HG02623 (cell line): ENCODE data around the gene HS3ST4.

ENCODE experiments used
- ATAC-seq: cut with Tn5 transposase; IDR thresholded peaks from one replicate; pipeline ENCODE4 v1.9.1; 2021; ENCODE audit warnings: moderate library complexity; ENCODE audit not compliant: unreplicated experiment

The HS3ST4 gene

DNA sequence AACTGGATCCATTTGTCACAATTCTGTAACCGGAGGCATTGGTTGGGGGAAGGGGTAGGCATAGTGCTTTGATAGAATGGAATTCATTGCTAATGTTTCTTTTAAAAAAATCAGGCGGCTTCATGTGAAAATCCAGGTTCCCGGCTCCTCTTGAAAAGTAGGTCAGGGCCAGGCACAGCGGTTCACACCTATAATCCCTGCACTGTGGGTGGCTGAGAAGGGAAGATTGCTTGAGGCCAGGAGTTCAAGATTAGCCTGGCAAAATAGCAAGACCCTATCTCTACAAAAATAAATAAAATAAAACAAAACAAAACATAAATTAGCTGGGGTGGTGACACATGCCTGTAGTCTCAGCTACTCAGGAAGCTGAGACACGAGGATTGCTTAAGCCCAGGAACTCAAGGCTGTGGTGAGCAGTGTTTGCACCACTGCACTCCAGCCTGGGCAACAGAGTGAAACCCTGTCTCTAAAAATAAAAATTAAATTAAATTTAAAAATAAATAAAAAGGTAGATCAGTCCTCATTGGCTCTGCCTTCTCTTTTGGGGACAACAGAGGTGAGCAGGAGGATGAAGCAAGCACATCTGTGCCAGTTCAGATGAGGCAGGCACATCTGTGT is 466.5 kb downstream of the HS3ST4 start:
- no peak for ATAC-seq

DNA sequence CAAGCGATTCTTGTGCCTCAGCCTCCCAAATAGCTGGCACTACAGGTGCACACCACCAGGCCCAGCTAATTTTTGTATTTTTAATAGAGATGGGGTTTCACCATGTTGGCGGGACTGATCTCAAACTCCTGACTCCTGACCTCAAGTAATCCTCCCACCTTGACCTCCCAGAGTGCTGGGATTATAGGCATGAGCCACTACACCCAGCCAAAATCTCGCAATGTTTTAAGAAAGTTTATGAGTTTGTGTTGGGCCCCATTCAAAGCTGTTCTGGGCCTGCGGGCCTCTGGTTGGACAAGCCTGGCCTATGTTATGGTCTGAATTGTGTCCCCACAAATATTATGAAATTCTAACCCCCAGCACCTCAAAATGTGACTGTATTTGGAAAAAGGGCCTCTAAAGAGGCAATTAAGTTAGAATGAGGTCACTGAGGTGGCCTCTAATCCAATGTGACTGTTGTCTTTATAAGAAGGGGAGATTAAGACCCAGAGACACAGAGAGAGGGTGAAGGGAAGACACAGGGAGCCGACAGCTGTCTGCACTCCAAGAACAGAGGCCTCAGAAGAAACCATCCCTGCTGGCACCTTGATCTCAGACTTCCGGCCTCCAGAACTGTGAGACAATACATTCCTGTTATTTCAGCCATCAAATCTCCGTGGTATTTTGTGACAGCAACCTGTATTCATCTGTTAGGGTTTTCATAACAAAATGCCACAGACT is 469.9 kb downstream of the HS3ST4 start:
- ATAC-seq: no peak

DNA sequence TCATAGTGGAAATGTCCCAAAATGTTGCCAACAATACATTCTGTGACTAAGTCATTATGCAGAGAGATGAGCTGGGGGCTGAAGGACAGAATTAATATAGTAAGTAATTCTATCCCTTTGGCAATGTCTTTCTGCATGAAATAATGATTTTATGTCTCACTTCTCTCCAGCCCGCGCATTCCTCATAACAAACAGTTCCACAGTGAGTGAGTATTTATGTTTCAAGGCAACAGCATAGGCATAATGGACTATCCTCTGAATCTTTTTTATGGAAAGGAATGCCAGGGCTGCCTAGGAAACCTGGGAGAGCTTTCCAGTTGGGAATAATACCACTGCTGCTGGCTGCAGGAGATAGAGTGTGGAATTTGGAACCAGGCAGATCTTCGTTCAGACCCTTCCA is 477.7 kb downstream of the HS3ST4 start:
- ATAC-seq: no peak

DNA sequence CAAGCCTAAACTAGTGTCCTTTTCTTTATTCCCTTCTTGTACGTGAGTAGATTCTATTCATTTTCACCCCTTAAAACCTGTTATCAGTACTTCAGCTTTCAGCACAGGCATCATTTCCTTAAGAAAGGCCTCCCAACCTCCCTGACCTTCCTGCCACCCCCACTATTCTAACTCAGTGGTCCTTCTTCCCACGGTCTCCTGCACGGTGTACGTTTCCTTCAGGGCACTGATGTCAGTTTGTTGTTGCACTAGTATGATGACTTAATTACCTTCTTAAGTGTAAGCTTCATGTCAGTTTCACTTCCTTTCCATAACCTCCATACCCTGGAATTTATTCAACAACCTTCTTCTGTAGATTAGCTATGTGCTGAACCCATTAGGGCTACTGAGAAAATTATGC is 484.2 kb downstream of the HS3ST4 start:
- ATAC-seq: no peak

DNA sequence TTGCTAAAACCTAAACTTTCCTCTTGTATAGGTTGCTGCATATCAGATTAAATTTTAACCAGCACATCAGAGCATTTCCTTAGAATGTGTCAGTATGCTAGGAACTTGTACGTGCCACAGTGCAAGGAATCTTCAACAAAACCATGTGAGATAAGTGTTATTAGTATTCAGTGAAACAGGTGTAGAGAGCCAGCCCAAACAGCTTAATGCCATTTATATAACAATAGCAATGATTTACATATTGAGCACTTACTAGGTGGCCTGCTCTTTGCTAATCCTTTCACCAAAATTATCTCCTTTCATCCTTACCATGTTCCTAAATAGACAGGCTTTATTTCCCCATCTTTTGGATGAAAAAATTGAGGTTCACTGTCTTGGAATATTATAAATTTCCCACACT is 485.7 kb downstream of the HS3ST4 start:
- no peak for ATAC-seq

DNA sequence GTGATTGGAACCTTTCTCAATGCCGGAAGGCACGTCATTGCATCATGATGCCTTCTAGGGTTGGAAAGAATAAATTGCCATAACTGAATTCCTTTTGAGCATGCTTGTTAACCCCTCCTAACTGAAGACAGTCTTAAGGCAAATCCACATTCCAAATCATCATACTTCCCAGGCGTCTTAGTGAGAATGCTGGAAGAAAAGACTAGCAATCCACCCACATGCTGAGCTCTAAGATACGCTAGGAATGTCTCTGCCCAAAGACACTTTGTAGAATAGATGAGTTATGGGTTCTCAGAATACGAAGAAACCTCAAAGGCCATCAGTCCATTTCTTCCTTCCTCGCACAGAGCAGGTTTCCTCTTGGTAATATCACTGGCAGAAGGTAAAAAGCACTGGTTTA is 486.5 kb downstream of the HS3ST4 start:
- no peak for ATAC-seq

DNA sequence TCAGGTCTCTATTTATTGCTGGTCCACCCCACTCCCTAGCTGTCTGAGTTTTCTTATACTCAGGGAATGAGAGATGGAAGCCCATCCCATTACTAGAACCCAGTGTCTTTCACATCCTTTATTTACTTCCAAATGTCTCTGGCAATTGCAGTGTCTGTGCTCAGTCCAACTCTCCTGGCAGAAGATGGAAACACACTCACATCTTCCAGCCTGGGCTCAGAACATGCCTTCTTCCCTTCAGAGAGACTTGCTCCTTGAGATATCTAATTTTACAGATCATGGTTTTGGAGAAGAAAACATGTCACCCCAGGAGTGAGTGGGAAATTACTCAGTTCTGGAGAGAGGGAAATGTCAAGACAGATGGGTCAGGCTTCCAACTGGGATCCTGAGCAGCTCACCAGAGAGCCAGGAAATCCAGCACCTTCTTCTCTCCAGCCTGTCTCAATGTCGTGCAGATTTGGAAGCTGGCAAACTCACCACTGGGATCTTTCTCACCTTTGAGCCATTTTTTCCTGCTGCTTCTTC is 494.4 kb downstream of the HS3ST4 start:
- no peak for ATAC-seq
